Stimulated activated CD4-positive, alpha-beta T cell treated with anti-CD3 and anti-CD28 coated beads, Interleukin-2, amount 100 ng/mL, for 24 hours (primary cell): Measurements from ENCODE around the gene SPOCK3.
A peak's percentile ranks its signal among the peaks of the same experiment; 100 is the strongest.
"Not testable (repeated sequence)": the region's sequence is repeated elsewhere in the genome, so short reads cannot be mapped to it uniquely, and the experiment has no call there.

Experiments used
- DNase-seq, 2 donors: peaks; one replicate each; pipeline ENCODE4 v3.0.0-alpha.2; 2020

SPOCK3 gene

GRCh38 chr4:167234316-167234881 lies at the start of gene SPOCK3:
SPOCK3 (minus strand) TSS chr4:167234494.
- DNase-seq = peak in 1 of 2 donors; percentile 0

GRCh38 chr4:167282171-167282864 lies 48.0 kb upstream of the SPOCK3 start:
- DNase-seq = no peak

- DNase-seq = not testable (repeated sequence)
Observed at GRCh38 chr4:167281545-167281944, 47.3 kb upstream of the SPOCK3 start.

GRCh38 chr4:167274351-167274750 lies 40.1 kb upstream of the SPOCK3 start:
- no peak for DNase-seq

GRCh38 chr4:167265231-167265630 lies 30.9 kb upstream of the SPOCK3 start:
- DNase-seq = no peak

- no peak for DNase-seq
Observed at GRCh38 chr4:167248271-167248670, 14.0 kb upstream of the SPOCK3 start.

GRCh38 chr4:167239627-167240026 lies 5.3 kb upstream of the SPOCK3 start:
- DNase-seq = no peak

GRCh38 chr4:167238226-167238625 lies 3.9 kb upstream of the SPOCK3 start:
- no peak for DNase-seq

GRCh38 chr4:167233685-167234315 lies 494 bp downstream of the SPOCK3 start:
- no peak for DNase-seq

GRCh38 chr4:167232805-167233684 lies 1.2 kb downstream of the SPOCK3 start:
- DNase-seq = no peak

GRCh38 chr4:167230744-167231143 lies 3.5 kb downstream of the SPOCK3 start:
- DNase-seq = no peak

- no peak for DNase-seq
Observed at GRCh38 chr4:167222099-167222498, 12.2 kb downstream of the SPOCK3 start.

- no peak for DNase-seq
Observed at GRCh38 chr4:167221084-167221483, 13.2 kb downstream of the SPOCK3 start.

GRCh38 chr4:167218022-167218608 lies 16.2 kb downstream of the SPOCK3 start:
- no peak for DNase-seq

- DNase-seq = no peak
Observed at GRCh38 chr4:167216783-167217182, 17.5 kb downstream of the SPOCK3 start.

GRCh38 chr4:167210166-167210565 lies 24.1 kb downstream of the SPOCK3 start:
- DNase-seq = no peak

GRCh38 chr4:167196344-167197012 lies 37.8 kb downstream of the SPOCK3 start:
- no peak for DNase-seq

- no peak for DNase-seq
Observed at GRCh38 chr4:167190379-167190778, 43.9 kb downstream of the SPOCK3 start.

- no peak for DNase-seq
Observed at GRCh38 chr4:167185465-167185864, 48.8 kb downstream of the SPOCK3 start.

GRCh38 chr4:167183036-167183435 lies 51.3 kb downstream of the SPOCK3 start:
- DNase-seq = no peak

- DNase-seq = no peak
Observed at GRCh38 chr4:167177925-167178324, 56.4 kb downstream of the SPOCK3 start.

- no peak for DNase-seq
Observed at GRCh38 chr4:167176723-167177367, 57.4 kb downstream of the SPOCK3 start.
